SU-DHL-6 (cell line): ENCODE measurements around the gene RPS6KA1.

Source experiments
- CTCF ChIP-seq: fragments of 200-600 bp; sonication (generic); IDR thresholded peaks from one replicate; pipeline ENCODE4 v1.5.1; 2017; ENCODE audit warnings: antibody characterized with exemption, mild to moderate bottlenecking, low read length, moderate library complexity; ENCODE audit not compliant: insufficient read depth, poor library complexity, severe bottlenecking
- EZH2phosphoT487 ChIP-seq: fragments of 200-600 bp; sonication (generic), shearing (Covaris generic); conservative IDR thresholded peaks from 2 replicates; pipeline ENCODE4 v1.6.1; 2018; ENCODE audit warnings: mild to moderate bottlenecking, antibody characterized with exemption, low read length, moderate library complexity, mixed read lengths

- TF ChIP-seq CTCF (no peak), EZH2phosphoT487 (no peak)
These were observed 46.6 kb upstream of the RPS6KA1 start for GRCh38 chr1:26482921-26483320.
